Renal cortex interstitium (tissue), 15 donors: ENCODE data around the gene TRABD2B. TPM values are rescaled to one million over a fixed set of nuclear protein-coding genes. Genes with fewer than 3 reads are reported as not detected.

Experiments
- DNase-seq, 11 donors: peaks; one replicate each; pipeline ENCODE4 v3.0.0-alpha.2; 2013; ENCODE audit warnings: low read depth in 9 of 11, low spot score in 4 of 11; ENCODE audit errors: extremely low read depth in 1 of 11
- long read RNA-seq, 16 experiments: transcript quantifications; one replicate each; lab custom pipeline, GENCODE V29; 2026
- polyA plus RNA-seq, 3 donors: library from polyadenylated mRNA; unstranded; fragments of 120-200 nt; gene quantifications; one replicate each; pipeline ENCODE4 v1.2.1, GENCODE V29; 2013; ENCODE audit not compliant: insufficient read length in 3 of 3

TRABD2B gene
- 10 to 100 TPM; 18.7 to 28.0 (median 27.9) TPM for polyA plus RNA-seq
- long read RNA-seq, donor 1, full-length matches to known transcripts, result 3 of 3 reads
- long read RNA-seq, donor 1, partial matches to known transcripts, result 0 of 3 reads
- long read RNA-seq, donor 1, other reads (novel, unspliced or antisense), result 0 of 3 reads
- long read RNA-seq, donor 2, full-length matches to known transcripts, result 1 of 1 reads
- long read RNA-seq, donor 2, partial matches to known transcripts, result 0 of 1 reads
- long read RNA-seq, donor 2, other reads (novel, unspliced or antisense), result 0 of 1 reads
- long read RNA-seq, donor 3, full-length matches to known transcripts, result 6 of 6 reads
- long read RNA-seq, donor 3, partial matches to known transcripts, result 0 of 6 reads
- long read RNA-seq, donor 3, other reads (novel, unspliced or antisense), result 0 of 6 reads
- long read RNA-seq, donor 4, full-length matches to known transcripts, result 1 of 1 reads
- long read RNA-seq, donor 4, partial matches to known transcripts, result 0 of 1 reads
- long read RNA-seq, donor 4, other reads (novel, unspliced or antisense), result 0 of 1 reads
- long read RNA-seq, donor 5, result 0 reads
- long read RNA-seq, donor 6, full-length matches to known transcripts, result 3 of 8 reads
- long read RNA-seq, donor 6, partial matches to known transcripts, result 5 of 8 reads
- long read RNA-seq, donor 6, other reads (novel, unspliced or antisense), result 0 of 8 reads
- long read RNA-seq, donor 7, partial matches to known transcripts, result 8 of 8 reads
- long read RNA-seq, donor 7, other reads (novel, unspliced or antisense), result 0 of 8 reads
- long read RNA-seq, donor 8, full-length matches to known transcripts, result 10 of 10 reads
- long read RNA-seq, donor 8, partial matches to known transcripts, result 0 of 10 reads
- long read RNA-seq, donor 8, other reads (novel, unspliced or antisense), result 0 of 10 reads
- long read RNA-seq, donor 9, full-length matches to known transcripts, result 4 of 4 reads
- long read RNA-seq, donor 9, partial matches to known transcripts, result 0 of 4 reads
- long read RNA-seq, donor 9, other reads (novel, unspliced or antisense), result 0 of 4 reads
- long read RNA-seq, donor 10, result 0 reads
- long read RNA-seq, donor 11, full-length matches to known transcripts, result 3 of 3 reads
- long read RNA-seq, donor 11, partial matches to known transcripts, result 0 of 3 reads
- long read RNA-seq, donor 11, other reads (novel, unspliced or antisense), result 0 of 3 reads
- long read RNA-seq, donor 12, result 0 reads
- long read RNA-seq, donor 13, full-length matches to known transcripts, result 1 of 13 reads
- long read RNA-seq, donor 13, partial matches to known transcripts, result 12 of 13 reads
- long read RNA-seq, donor 13, other reads (novel, unspliced or antisense), result 0 of 13 reads
- long read RNA-seq, donor 14, full-length matches to known transcripts, result 3 of 3 reads
- long read RNA-seq, donor 14, partial matches to known transcripts, result 0 of 3 reads
- long read RNA-seq, donor 14, other reads (novel, unspliced or antisense), result 0 of 3 reads
- long read RNA-seq, donor 15, full-length matches to known transcripts, result 2 of 2 reads
- long read RNA-seq, donor 15, partial matches to known transcripts, result 0 of 2 reads
- long read RNA-seq, donor 15, other reads (novel, unspliced or antisense), result 0 of 2 reads
- long read RNA-seq, donor 16, full-length matches to known transcripts, result 4 of 9 reads
- long read RNA-seq, donor 16, partial matches to known transcripts, result 5 of 9 reads
- long read RNA-seq, donor 16, other reads (novel, unspliced or antisense), result 0 of 9 reads

- DNase-seq, result peak; percentile 71 to 86 (median 83)
Measured at GRCh38 chr1:47997289-47998200, at the start of gene TRABD2B. TRABD2B (minus strand) TSS chr1:47997385.

- DNase-seq, result no peak
Measured at GRCh38 chr1:48044311-48044710, 47.1 kb upstream of the TRABD2B start.

GRCh38 chr1:48043622-48044021, 46.4 kb upstream of the TRABD2B start:
- DNase-seq, result no peak

GRCh38 chr1:48040154-48040553, 43.0 kb upstream of the TRABD2B start:
- DNase-seq, result no peak

- peak in 3 of 11 donors; percentile 65 to 72 (median 70) for DNase-seq
Measured at GRCh38 chr1:48039088-48040054, 42.2 kb upstream of the TRABD2B start.

GRCh38 chr1:48038270-48038767, 41.1 kb upstream of the TRABD2B start:
- DNase-seq, result no peak

GRCh38 chr1:48036710-48037355, 39.6 kb upstream of the TRABD2B start:
- DNase-seq, result no peak

- no peak for DNase-seq
Measured at GRCh38 chr1:48035371-48036141, 38.4 kb upstream of the TRABD2B start.

- DNase-seq, result no peak
Measured at GRCh38 chr1:48033495-48034045, 36.4 kb upstream of the TRABD2B start.

GRCh38 chr1:48031676-48032075, 34.5 kb upstream of the TRABD2B start:
- DNase-seq, result no peak

- no peak for DNase-seq
Measured at GRCh38 chr1:48030696-48031365, 33.6 kb upstream of the TRABD2B start.

GRCh38 chr1:48030211-48030610, 33.0 kb upstream of the TRABD2B start:
- DNase-seq, result no peak

- no peak for DNase-seq
Measured at GRCh38 chr1:48028218-48029069, 31.3 kb upstream of the TRABD2B start.
